Osteoblast (primary cell): ENCODE measurements around the gene TNFRSF8. TPM values are rescaled to one million over a fixed set of nuclear protein-coding genes. Genes with fewer than 3 reads are reported as not detected.

Source experiments
- DNase-seq: peaks from one replicate; pipeline ENCODE4 v3.0.0; 2011; ENCODE audit warnings: low spot score, mixed read lengths; ENCODE audit not compliant: insufficient read length; ENCODE audit errors: missing footprints
- H2AFZ ChIP-seq: 2 replicates; pipeline ENCODE4 v1.6.0; 2011; ENCODE audit warnings: mild to moderate bottlenecking, low read length
- H3K27ac ChIP-seq: 2 replicates; pipeline ENCODE4 v1.5.1; 2011; ENCODE audit warnings: mild to moderate bottlenecking, low read depth, low read length, moderate library complexity
- H3K27me3 ChIP-seq: 2 replicates; pipeline ENCODE4 v1.6.0; 2012; ENCODE audit warnings: mild to moderate bottlenecking, control low read depth, inconsistent platforms, low read length, moderate library complexity; ENCODE audit not compliant: insufficient read depth
- H3K36me3 ChIP-seq: 2 replicates; pipeline ENCODE4 v1.5.1; 2011; ENCODE audit warnings: mild to moderate bottlenecking, low read length, control low read depth, moderate library complexity; ENCODE audit not compliant: insufficient read depth
- H3K4me1 ChIP-seq: 2 replicates; pipeline ENCODE4 v1.5.1; 2011; ENCODE audit warnings: mild to moderate bottlenecking, low read length, control low read depth, moderate library complexity; ENCODE audit not compliant: insufficient read depth
- H3K4me2 ChIP-seq: 2 replicates; pipeline ENCODE4 v1.6.0; 2011; ENCODE audit warnings: mild to moderate bottlenecking, low read length; ENCODE audit not compliant: insufficient read depth
- H3K4me3 ChIP-seq: fragments of 200-600 bp; sonication (generic); 3 replicates; pipeline ENCODE4 v1.5.1; 2012; ENCODE audit warnings: mild to moderate bottlenecking, low read length, inconsistent platforms; ENCODE audit not compliant: insufficient read depth
- H3K79me2 ChIP-seq: 2 replicates; pipeline ENCODE4 v1.6.0; 2012; ENCODE audit warnings: mild to moderate bottlenecking, low read length, control low read depth, inconsistent platforms; ENCODE audit not compliant: insufficient read depth
- H3K9me3 ChIP-seq: 2 replicates; pipeline ENCODE4 v1.5.1; 2011; ENCODE audit warnings: low read depth, low read length, control low read depth
- H4K20me1 ChIP-seq: 2 replicates; pipeline ENCODE4 v1.6.0; 2012; ENCODE audit warnings: mild to moderate bottlenecking, low read length, control low read depth; ENCODE audit not compliant: insufficient read depth
- total RNA-seq: library from RNA; depleted of rRNA; stranded (reverse); fragments of >200 nt; gene quantifications from 2 replicates; pipeline ENCODE4 v1.2.3, GENCODE V29; 2012
- TF ChIP-seq, protein P1 (sequence below): IDR thresholded peaks from 2 replicates; pipeline ENCODE4 v1.5.1; 2011; ENCODE audit warnings: mild to moderate bottlenecking, low read depth, low read length, moderate library complexity; ENCODE audit errors: extremely low read depth

The TNFRSF8 gene
- total RNA-seq, 1 donor, result under 0.01 TPM

DNA sequence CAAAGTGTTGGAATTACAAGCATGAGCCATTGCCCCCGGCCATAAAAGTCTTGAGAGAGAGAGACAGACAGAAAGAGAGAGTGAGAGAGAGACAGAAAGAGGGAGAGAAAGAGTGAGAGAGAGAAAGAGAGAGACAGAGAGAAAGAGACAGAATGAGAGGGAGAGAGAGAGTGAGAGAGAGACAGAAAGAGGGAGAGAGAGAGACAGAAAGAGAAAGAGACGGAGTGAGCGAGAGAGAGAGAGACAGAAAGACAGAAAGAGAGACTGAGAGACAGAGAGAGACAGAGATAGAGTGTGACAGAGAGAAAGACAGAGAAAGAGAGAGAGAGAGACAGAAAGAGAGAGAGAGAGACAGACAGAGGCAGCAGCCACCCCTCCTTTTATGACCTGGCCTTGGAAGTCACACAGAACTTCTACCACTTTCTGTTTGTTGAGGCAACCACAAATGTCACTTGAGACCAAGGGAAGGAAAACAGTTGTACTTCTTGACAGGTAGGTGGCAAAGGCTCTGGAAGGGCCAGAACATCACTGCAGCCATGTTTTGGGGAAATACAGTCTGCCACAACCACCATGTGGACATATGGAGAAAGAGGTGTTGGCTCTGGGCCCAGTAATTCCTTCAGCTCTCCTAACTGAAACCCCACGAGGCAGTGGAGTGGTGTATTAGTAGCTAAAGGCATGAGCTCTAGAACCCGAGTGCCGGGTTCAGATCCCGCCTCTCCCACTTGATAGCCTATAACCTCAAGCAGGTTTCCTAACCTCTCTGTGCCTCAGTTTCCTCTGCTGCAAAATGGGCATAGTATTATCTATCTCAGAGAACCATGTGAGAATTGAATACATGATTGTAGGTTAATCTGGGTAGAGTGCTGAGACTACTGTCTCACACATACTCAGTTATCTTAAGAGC lies 50.6 kb downstream of the TNFRSF8 start:
- no peak overlapping the region for H3K4me3 ChIP-seq
- H3K9me3 ChIP-seq, result no peaks in the 10 kb centered on the region
- peak; percentile 90 for DNase-seq
- no peaks in the 10 kb centered on the region for H4K20me1 ChIP-seq
- no peaks in the 10 kb centered on the region for H3K36me3 ChIP-seq
- H3K27me3 ChIP-seq, result no peaks in the 10 kb centered on the region
- H3K4me2 ChIP-seq, result no peak overlapping the region
- peak overlapping the region; percentile 74 for H3K27ac ChIP-seq
- H2AFZ ChIP-seq, result peak overlapping the region; percentile 44
- no peaks in the 10 kb centered on the region for H3K79me2 ChIP-seq
- H3K4me1 ChIP-seq, result peaks cover 23% of the 10 kb centered on the region
- TF ChIP-seq, protein P1, sequence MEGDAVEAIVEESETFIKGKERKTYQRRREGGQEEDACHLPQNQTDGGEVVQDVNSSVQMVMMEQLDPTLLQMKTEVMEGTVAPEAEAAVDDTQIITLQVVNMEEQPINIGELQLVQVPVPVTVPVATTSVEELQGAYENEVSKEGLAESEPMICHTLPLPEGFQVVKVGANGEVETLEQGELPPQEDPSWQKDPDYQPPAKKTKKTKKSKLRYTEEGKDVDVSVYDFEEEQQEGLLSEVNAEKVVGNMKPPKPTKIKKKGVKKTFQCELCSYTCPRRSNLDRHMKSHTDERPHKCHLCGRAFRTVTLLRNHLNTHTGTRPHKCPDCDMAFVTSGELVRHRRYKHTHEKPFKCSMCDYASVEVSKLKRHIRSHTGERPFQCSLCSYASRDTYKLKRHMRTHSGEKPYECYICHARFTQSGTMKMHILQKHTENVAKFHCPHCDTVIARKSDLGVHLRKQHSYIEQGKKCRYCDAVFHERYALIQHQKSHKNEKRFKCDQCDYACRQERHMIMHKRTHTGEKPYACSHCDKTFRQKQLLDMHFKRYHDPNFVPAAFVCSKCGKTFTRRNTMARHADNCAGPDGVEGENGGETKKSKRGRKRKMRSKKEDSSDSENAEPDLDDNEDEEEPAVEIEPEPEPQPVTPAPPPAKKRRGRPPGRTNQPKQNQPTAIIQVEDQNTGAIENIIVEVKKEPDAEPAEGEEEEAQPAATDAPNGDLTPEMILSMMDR, result no peak

DNA sequence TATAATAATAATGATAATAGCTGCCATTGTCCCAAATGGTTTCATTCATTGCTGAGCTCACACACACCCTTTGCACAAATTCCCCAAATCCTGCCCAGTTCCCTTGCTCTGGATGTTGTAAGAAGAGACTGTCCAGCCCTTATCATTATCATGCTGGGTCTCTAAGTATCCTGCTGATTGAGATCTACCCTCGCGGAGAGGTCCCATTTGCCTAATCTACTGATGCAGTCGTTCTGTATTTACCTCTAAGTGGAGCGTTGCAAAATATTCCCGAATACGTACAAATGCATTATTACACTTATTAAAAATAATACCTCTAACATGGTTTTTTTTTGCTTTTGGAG lies 51.2 kb downstream of the TNFRSF8 start:
- Histone ChIP-seq H3K27me3 (no peaks in the 10 kb centered on the region), H3K4me2 (no peak overlapping the region), H3K36me3 (no peaks in the 10 kb centered on the region), H3K9me3 (no peaks in the 10 kb centered on the region), H3K79me2 (no peaks in the 10 kb centered on the region), H2AFZ (no peak overlapping the region), H3K27ac (no peak overlapping the region), H3K4me1 (peaks cover 23% of the 10 kb centered on the region), H3K4me3 (no peak overlapping the region), H4K20me1 (no peaks in the 10 kb centered on the region)
- peak; percentile 61 for DNase-seq
- TF ChIP-seq, protein P1, result no peak

DNA sequence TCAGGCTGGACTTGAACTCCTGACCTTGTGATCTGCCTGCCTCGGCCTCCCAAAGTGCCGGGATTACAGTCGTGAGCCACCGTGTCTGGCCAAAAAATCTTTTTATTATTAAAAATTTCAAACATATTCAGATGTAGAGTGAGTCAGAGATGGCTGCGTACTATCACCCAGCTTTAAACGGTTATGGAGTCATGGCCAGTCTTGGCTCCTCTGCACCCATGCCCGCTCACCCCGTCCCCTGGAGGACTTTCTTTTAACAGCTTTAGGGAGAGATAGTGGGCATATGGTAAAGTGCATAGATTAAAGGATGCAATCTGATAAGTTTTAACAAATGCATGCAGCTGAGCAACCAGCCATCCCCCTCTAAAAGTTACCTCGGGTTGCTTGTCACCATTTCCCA lies 51.8 kb downstream of the TNFRSF8 start:
- no peak overlapping the region for H3K4me3 ChIP-seq
- no peaks in the 10 kb centered on the region for H4K20me1 ChIP-seq
- DNase-seq, result peak; percentile 63
- TF ChIP-seq, protein P1, result no peak
- no peaks in the 10 kb centered on the region for H3K79me2 ChIP-seq
- no peaks in the 10 kb centered on the region for H3K9me3 ChIP-seq
- no peak overlapping the region for H3K27ac ChIP-seq
- H3K4me1 ChIP-seq, result peaks cover 23% of the 10 kb centered on the region
- no peak overlapping the region for H3K4me2 ChIP-seq
- no peak overlapping the region for H2AFZ ChIP-seq
- H3K27me3 ChIP-seq, result no peaks in the 10 kb centered on the region
- H3K36me3 ChIP-seq, result no peaks in the 10 kb centered on the region

DNA sequence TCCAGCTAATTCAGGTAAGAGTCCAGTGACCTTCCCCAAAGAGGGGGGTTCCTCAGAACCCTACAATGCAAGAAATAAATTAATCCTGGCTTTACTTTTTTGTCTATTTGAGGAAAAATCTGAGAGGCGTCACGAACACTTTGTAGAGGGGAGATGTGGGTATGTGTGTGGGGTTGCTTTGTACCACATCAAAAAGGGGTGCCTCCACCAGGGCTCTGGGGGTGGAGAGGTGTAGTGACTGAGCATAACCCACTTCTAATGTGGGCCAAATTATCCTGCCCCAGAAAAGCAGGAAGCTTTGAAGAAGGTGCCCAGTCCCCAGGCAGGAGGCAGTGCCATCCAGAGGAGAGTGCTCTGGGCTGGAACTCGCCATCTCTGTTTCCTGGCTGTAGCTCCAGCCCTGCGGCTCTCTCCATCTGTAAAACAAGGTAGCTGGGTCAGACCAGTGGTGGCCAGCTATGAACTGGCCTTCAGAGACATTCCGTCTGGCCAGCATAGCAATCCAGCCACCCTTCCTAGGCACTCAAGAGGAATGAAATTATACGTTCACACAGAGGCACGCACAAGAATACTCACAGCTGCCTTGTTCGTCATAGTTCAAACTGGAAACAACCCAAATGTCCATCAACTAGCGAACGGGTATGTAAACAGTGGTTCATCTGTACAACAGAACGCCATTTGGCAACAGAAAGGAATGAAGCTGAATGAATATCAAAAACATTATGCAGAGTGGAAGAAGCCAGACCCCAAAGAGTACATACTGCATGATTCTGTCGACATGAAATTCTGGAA lies 58.3 kb downstream of the TNFRSF8 start:
- Histone ChIP-seq H3K27ac (no peak overlapping the region), H3K4me3 (no peak overlapping the region), H3K4me1 (peaks cover 3% of the 10 kb centered on the region), H3K27me3 (no peaks in the 10 kb centered on the region), H3K9me3 (no peaks in the 10 kb centered on the region), H4K20me1 (no peaks in the 10 kb centered on the region), H3K79me2 (no peaks in the 10 kb centered on the region), H3K4me2 (peak overlapping the region; percentile 32), H3K36me3 (no peaks in the 10 kb centered on the region), H2AFZ (peak overlapping the region; percentile 69)
- DNase-seq, result peak; percentile 61
- TF ChIP-seq, protein P1, result no peak
